Amniotic stem cell (primary cell): ENCODE measurements around the gene GALNT6.
"Not testable (repeated sequence)": the region's sequence is repeated elsewhere in the genome, so short reads cannot be mapped to it uniquely, and the experiment has no call there.

ENCODE experiments used
- DNase-seq: peaks from one replicate; lab custom pipeline; 2025; lab: John Stamatoyannopoulos, UW

GALNT6 gene

DNA sequence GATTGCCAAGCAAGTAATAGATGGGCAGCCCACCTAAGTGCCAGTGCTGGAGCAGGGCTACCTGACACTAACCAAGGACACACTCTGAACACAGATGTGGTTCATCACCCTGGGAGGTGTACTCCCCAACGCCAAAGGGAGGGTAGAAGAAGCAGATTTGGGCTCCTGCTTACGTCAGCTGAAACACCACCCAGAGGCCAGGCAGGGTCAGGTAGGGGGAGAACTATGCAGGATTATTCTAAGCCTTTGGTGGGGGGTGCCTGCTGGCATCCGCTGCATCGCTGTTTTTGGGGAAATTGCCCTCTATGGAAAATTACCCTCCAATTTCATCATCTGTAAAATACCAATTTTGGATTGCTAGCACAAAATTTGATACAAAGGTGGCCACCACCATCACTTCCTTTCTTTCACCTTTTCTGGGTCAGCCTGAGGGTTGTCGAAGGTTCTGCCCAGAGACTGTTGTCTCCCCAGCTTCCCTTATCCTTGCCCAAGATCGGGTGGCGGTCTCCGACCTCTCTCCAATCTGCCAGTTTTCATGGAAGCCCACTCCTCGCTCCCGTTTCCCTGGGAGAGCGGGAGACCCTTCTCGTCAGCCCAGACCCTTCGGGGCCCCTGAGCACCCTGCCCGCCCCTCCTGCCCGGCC lies 67.8 kb downstream of the GALNT6 start:
- DNase-seq: no peak

- DNase-seq: no peak
Observed at GRCh38 chr12:51322452-51322851, 68.8 kb downstream of the GALNT6 start.

- DNase-seq: no peak
Observed at GRCh38 chr12:51321882-51322281, 69.3 kb downstream of the GALNT6 start.

DNA sequence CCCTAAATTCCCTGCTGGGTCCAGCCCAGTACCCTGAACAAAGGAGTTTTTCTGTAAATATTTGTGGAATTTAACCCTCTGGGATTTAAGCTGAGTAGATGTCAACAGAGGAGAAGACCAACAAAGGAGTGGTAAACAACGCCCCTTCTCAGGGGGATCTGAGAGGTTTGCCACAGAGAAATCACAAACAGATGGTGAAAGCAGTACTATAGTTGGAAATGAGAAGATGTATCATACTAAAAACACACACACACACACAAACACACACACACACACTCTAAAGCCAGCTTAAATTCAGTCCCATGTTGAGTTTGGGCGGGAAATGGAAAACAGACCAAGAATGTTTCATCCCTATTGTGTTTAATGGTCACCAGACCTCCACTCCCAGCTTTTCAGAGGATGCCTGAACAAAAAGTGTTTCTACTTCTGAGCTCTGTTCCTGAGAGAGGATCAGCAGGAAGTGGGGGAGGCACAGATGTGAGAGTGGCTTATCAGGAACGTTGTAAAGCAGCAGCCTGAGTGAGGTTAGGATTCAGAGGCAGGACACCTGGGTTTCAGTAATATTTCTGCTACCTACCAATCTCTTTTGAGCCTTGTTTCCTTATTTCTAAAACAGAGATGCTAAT lies 70.4 kb downstream of the GALNT6 start:
- DNase-seq: no peak

DNA sequence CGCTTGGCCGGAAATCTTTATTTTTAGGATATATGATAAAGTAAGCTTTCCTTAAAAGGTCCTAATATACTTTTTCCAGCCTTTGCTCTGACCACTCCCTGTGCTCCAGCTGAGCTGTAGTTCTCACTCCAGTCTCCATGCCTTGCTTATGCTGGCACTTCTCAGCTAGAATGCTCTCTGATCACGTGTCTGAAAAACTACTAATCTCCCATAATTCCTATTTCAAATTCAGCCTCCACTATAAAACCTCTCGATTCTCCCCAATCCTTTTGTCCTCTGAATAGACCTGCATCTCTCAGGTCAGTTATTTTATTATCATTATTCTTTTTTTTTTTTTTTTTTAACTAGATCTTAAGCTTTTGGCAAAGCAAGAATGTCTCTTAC lies 70.9 kb downstream of the GALNT6 start:
- DNase-seq: no peak

DNA sequence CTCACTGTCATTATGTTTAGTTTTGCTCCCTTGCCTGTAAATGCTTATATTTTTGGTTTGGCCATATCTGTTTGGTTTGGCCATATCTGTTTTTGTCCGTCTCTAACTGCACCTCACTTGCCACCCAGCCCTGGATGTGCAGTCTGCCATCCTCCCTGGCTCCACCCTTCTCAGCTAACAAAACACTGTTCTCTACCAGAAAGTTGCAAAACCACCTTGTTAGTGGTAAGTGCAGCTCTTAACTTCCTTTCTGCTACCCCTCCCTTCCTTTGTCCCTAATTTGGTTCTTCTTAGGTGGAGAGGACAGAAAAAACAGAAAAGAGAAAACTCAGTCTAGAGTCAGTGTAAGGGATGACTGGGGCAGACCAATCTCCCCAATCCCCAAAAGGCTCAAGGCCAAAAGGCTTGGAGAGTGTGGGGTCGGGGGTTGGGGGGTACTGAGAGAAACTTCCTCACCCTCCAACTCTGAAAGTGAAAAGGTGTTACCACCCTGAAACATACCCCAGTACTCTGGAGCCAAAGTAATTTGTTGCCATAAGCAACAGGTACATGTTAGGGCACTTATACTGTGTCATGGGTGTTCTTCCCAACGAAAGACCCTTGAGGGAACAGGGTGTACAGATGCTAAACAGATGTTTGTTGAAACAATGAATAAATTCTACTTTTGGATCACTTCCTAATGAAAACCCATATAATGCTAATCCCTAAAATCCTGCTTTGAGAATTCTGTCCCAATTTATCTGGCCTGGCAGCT lies 72.2 kb downstream of the GALNT6 start:
- no peak for DNase-seq

- DNase-seq: not testable (repeated sequence)
Observed at GRCh38 chr12:51318057-51318806, 73.0 kb downstream of the GALNT6 start.

- no peak for DNase-seq
Observed at GRCh38 chr12:51311389-51311788, 79.8 kb downstream of the GALNT6 start.

DNA sequence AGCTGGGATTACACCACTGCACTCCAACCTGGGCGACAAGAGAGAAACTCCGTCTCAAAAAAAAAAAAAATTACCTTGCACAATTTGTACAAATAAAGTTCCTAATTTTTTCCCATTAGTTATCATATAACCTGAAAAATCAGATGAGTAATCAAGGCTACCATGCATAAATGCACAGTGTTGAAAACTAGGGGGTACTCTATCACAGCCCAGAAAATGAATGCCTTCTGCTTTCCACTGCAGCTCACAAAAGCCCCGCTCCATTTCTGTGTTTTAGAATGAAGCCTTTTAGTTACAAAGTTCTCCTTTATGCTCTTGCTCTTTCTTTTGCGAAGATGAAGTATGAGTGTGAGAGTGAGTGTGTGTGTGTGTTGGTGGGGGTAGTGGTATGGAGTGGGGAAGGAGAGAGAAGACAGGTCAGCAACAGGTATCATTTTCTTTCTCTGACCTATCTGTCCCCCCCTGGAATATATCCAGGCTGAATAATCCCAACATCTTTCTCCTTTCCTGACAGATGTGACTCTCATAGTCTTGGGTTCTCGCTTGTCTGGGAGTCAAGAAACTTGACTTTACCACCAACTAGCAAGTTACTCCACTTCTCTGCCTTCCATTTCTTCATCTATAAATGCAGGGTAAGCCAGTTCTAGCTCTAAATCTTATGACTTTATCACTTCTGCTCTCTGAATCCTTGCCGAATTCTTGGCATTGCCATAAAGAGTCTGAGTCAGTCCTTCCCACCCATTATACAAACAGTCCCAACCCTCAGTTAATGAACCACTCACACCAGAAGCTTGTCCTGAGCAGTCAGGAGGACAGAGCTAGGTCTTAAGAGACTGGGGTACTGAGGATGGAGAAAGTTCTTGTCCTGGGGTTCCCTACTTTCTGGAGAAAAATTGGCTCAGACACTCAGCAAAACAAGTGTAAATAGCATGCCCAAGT lies 83.3 kb downstream of the GALNT6 start:
- peak; percentile 80 for DNase-seq

DNA sequence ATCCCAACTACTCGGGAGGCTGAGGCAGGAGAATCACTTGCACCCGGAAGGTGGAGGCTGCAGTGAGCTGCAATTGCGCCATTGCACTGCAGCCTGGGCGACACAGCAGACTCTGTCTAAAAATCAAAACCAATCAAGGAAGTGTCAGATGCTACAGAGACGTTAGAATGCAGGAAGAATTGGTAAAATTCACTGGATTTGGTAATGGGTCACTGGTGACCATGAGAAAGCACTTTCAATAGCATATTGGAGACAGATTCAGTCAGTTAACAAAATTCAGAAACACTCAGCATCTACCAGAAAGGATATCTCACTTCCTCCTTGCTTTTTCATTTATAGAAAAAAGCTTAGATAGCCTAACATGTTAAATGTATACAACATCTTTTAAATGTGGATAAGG lies 84.7 kb downstream of the GALNT6 start:
- no peak for DNase-seq
